GM12878 (cell line): ENCODE results near the gene SUGP2. TPM values are rescaled to one million over a fixed set of nuclear protein-coding genes. Genes with fewer than 3 reads are reported as not detected.

Source experiments
- ATAC-seq: fragments of 200-7000 bp; cut with Tn5 transposase; 3 replicates; pipeline ENCODE4 v1.9.1; 2020; ENCODE audit warnings: mild to moderate bottlenecking, moderate library complexity
- BruUV-seq: library from RNA; stranded (reverse); fragments of 400-500 nt; replicated peaks from 2 replicates; lab custom pipeline; 2021; lab: Mats Ljungman, UMichigan
- CTCF ChIA-PET: fragments of 300-600 bp; sonication (Branson Sonifier 250); formaldehyde crosslinking; extraction: SDS; loops from one replicate; lab custom pipeline; 2021; ENCODE audit warnings: inconsistent platforms; lab: Yijun Ruan, JAX
- POLR2A ChIA-PET: fragments of 350-600 bp; formaldehyde crosslinking; extraction: SDS; loops from one replicate; lab custom pipeline; 2021; ENCODE audit warnings: inconsistent platforms; lab: Charles Lee
- RAD21 ChIA-PET: fragments of 300-600 bp; sonication (Branson Sonifier 250); formaldehyde crosslinking; loops from one replicate; lab custom pipeline; 2023; ENCODE audit warnings: antibody characterized with exemption; ENCODE audit not compliant: unreplicated experiment; lab: Charles Lee
- SMC1A ChIA-PET: fragments of 300-600 bp; sonication (Branson Sonifier 250); formaldehyde crosslinking; loops from one replicate; lab custom pipeline; 2023; ENCODE audit not compliant: unreplicated experiment, uncharacterized antibody; lab: Charles Lee
- DNase-seq: peaks from one replicate; pipeline ENCODE4 v3.0.0-alpha.2; 2011; ENCODE audit warnings: low read depth, low spot score
- FAIRE-seq: peaks from 3 replicates; lab custom pipeline; 2011; peaks lifted over from hg19 to GRCh38; lab: Jason Lieb, UNC
- H2AFZ ChIP-seq: 2 replicates; pipeline ENCODE4 v1.6.0; 2011; ENCODE audit warnings: low read depth, low read length, control low read depth; ENCODE audit not compliant: control insufficient read depth
- H3K27ac ChIP-seq: 2 replicates; pipeline ENCODE4 v1.5.1; 2011; ENCODE audit warnings: control low read depth; ENCODE audit not compliant: control insufficient read depth, insufficient read depth
- H3K27me3 ChIP-seq, 2 experiments: replicated peaks in 1 of 2; 2 replicates each; pipeline versions ENCODE4 v1.6.0 to v1.6.1; 2011; ENCODE audit warnings: low read length in 1 of 2; ENCODE audit not compliant: control insufficient read depth in 2 of 2, insufficient read depth in 2 of 2
- H3K36me3 ChIP-seq, 2 experiments: 2 replicates each; pipeline ENCODE4 v1.5.1; 2011; ENCODE audit warnings: low read length in 1 of 2; ENCODE audit not compliant: control insufficient read depth in 2 of 2, insufficient read depth in 2 of 2
- H3K4me1 ChIP-seq: 2 replicates; pipeline ENCODE4 v1.6.1; 2011; ENCODE audit warnings: mild to moderate bottlenecking, low read length, moderate library complexity, mixed read lengths; ENCODE audit not compliant: control insufficient read depth, insufficient read depth
- H3K4me2 ChIP-seq: 2 replicates; pipeline ENCODE4 v1.6.0; 2011; ENCODE audit warnings: control low read depth; ENCODE audit not compliant: control insufficient read depth, insufficient read depth
- H3K4me3 ChIP-seq: fragments of 200-600 bp; sonication (generic); 2 replicates; pipeline ENCODE4 v1.5.1; 2016
- H3K79me2 ChIP-seq: 2 replicates; pipeline ENCODE4 v1.6.0; 2011; ENCODE audit warnings: low read length; ENCODE audit not compliant: control insufficient read depth, insufficient read depth
- H3K9ac ChIP-seq: 2 replicates; pipeline ENCODE4 v1.8.0; 2011; ENCODE audit warnings: low read length, control low read depth, mixed read lengths; ENCODE audit not compliant: control insufficient read depth, insufficient read depth
- H3K9me3 ChIP-seq: replicated peaks from 3 replicates; pipeline ENCODE4 v1.5.1; 2011; ENCODE audit warnings: mild to moderate bottlenecking, low read length; ENCODE audit not compliant: control insufficient read depth, insufficient read depth
- H4K20me1 ChIP-seq: 2 replicates; pipeline ENCODE4 v1.6.0; 2011; ENCODE audit not compliant: control insufficient read depth, insufficient read depth
- CBX3 ChIP-seq: fragments of 200-600 bp; sonication (generic); IDR thresholded peaks from 2 replicates; pipeline ENCODE4 v1.6.1; 2016; ENCODE audit warnings: low read depth, borderline replicate concordance
- HDGF ChIP-seq: fragments of 450-650 bp; IDR thresholded peaks from 2 replicates; pipeline ENCODE4 v1.6.1; 2016; ENCODE audit warnings: antibody characterized with exemption
- MTA2 ChIP-seq: fragments of 450-650 bp; IDR thresholded peaks from 2 replicates; pipeline ENCODE4 v1.6.1; 2016; ENCODE audit warnings: low read depth, mild to moderate bottlenecking, moderate library complexity
- MXI1 ChIP-seq: fragments of 150-350 bp; IDR thresholded peaks from 2 replicates; pipeline ENCODE4 v1.6.1; 2011; ENCODE audit warnings: low read depth, mild to moderate bottlenecking, inconsistent platforms, low read length, improper control_type of control experiment
- NFXL1 ChIP-seq: fragments of 450-650 bp; IDR thresholded peaks from 2 replicates; pipeline ENCODE4 v1.6.1; 2017; ENCODE audit warnings: antibody characterized with exemption, mild to moderate bottlenecking, borderline replicate concordance
- NR2C1 ChIP-seq: fragments of 450-650 bp; IDR thresholded peaks from 2 replicates; pipeline ENCODE4 v1.6.1; 2017; ENCODE audit warnings: antibody characterized with exemption, mild to moderate bottlenecking, moderate library complexity
- POLR2A ChIP-seq: IDR thresholded peaks from 2 replicates; pipeline ENCODE4 v1.6.1; 2011; ENCODE audit warnings: low read depth, mild to moderate bottlenecking, low read length
- RBBP5 ChIP-seq: fragments of 200-600 bp; sonication (generic); conservative IDR thresholded peaks from 2 replicates; pipeline ENCODE4 v1.6.1; 2016
- STAT1 ChIP-seq: fragments of 450-650 bp; conservative IDR thresholded peaks from 2 replicates; pipeline ENCODE4 v1.6.1; 2014; ENCODE audit warnings: antibody characterized with exemption, mild to moderate bottlenecking
- ZBTB40 ChIP-seq: fragments of 450-650 bp; IDR thresholded peaks from 2 replicates; pipeline ENCODE4 v1.6.1; 2016; ENCODE audit warnings: mild to moderate bottlenecking, moderate library complexity, borderline replicate concordance
- ZNF207 ChIP-seq: fragments of 450-650 bp; IDR thresholded peaks from 2 replicates; pipeline ENCODE4 v1.6.1; 2014; ENCODE audit warnings: antibody characterized with exemption, mild to moderate bottlenecking, borderline replicate concordance
- ZNF24 ChIP-seq: fragments of 450-650 bp; IDR thresholded peaks from 2 replicates; pipeline ENCODE4 v1.6.1; 2017; ENCODE audit warnings: antibody characterized with exemption, mild to moderate bottlenecking
- ZNF274 ChIP-seq: IDR thresholded peaks from one replicate; pipeline ENCODE4 v1.8.0; 2011; ENCODE audit not compliant: insufficient read length, insufficient read depth
- WGBS: methylation state at CpG from one replicate; pipeline ENCODE4 v1.1.6; 2016; ENCODE audit warnings: low lambda C conversion rate; ENCODE audit not compliant: insufficient replicate concordance, insufficient coverage; ENCODE audit errors: missing lambda C conversion rate; 5-methylcytosine and 5-hydroxymethylcytosine counted together
- in situ Hi-C: fragments of 300-500 bp; cut with MboI; formaldehyde crosslinking; loops from 9 replicates; pipeline ENCODE4 v1.14.3; 2018; ENCODE audit warnings: mixed read lengths
- intact Hi-C: fragments of 100-400 bp; cut with micrococcal nuclease; formaldehyde crosslinking; loops from one replicate; pipeline ENCODE4 v1.14.2; 2022; ENCODE audit not compliant: unreplicated experiment
- polyA plus RNA-seq, 11 experiments: library from polyadenylated mRNA; depleted of rRNA in 4 of 11; unstranded in 6 of 11; stranded (reverse) in 5 of 11; fragments of >200 nt; fragmentation: Nextera tagmentation in 4 of 11; fragmentation: Illumina TruSeq in 1 of 11; extraction: Ambion mirVana in 4 of 11; extraction: Trizol in 1 of 11; gene quantifications; 1 replicate in 1 of 11; 2 replicates in 10 of 11; pipeline versions ENCODE4 v1.2.1 to v1.2.3, GENCODE V29; 2011 to 2016; ENCODE audit warnings: inconsistent platforms in 2 of 11, missing spikeins in 2 of 11, low read depth in 1 of 11
- total RNA-seq, 4 experiments: library from RNA; depleted of rRNA in 3 of 4; stranded (reverse); fragments of >200 nt in 3 of 4; fragmentation: Illumina TruSeq in 1 of 4; extraction: Trizol in 1 of 4; gene quantifications; 2 replicates each; pipeline versions ENCODE4 v1.2.1 to v1.2.3, GENCODE V29; 2013 to 2021
- TF ChIP-seq, protein P1 (sequence below): fragments of 450-650 bp; IDR thresholded peaks from 2 replicates; pipeline ENCODE4 v1.6.1; 2017; ENCODE audit warnings: mild to moderate bottlenecking, moderate library complexity
- TF ChIP-seq, protein P2 (sequence below): fragments of 450-650 bp; IDR thresholded peaks from 2 replicates; pipeline ENCODE4 v1.6.1; 2016; ENCODE audit warnings: mild to moderate bottlenecking

SUGP2 gene
- total and polyA plus RNA-seq, 10 of the 15 experiments (the other 5 are each of a cell fraction or from before 2014, with no cell fraction given): 15.0 to 120 (median 57.2) TPM

GRCh38 chr19:19067276-19068072, 34.2 kb upstream of the SUGP2 start:
- Histone ChIP-seq H3K4me2 (peak overlapping the region; percentile 40), H3K36me3 (peaks cover 0 to 1% of the 10 kb centered on the region in 2 experiments; a peak in 1 of 4 replicates), H3K9me3 (no peaks in the 10 kb centered on the region), H3K4me3 (peak overlapping the region; percentile 39; the same call in 1 of the 2 replicates), H2AFZ (no peak overlapping the region; the same call in 1 of the 2 replicates), H3K27me3 (no peaks in the 10 kb centered on the region), H3K9ac (0 out of 2 replicates have a peak overlapping the region, but pooled peaks have one; percentile 23), H4K20me1 (no peaks in the 10 kb centered on the region), H3K27ac (peak overlapping the region; percentile 9; the same call in 1 of the 2 replicates), H3K4me1 (peaks cover 23% of the 10 kb centered on the region), H3K79me2 (peaks cover 28% of the 10 kb centered on the region)
- POLR2A ChIA-PET: interaction anchor here (0.6 to 0.7 kb wide), 3 partner anchors 41 to 217 kb away, joined by 3 to 4 read pairs (median 3); no protein-coding TSS in a partner anchor
- DNase-seq: no peak
- no TSS peak for BruUV-seq
- no peak for ATAC-seq
- SMC1A ChIA-PET: interaction anchor here (0.8 to 1.1 kb wide), 3 partner anchors 10 to 107 kb away, joined by 3 to 4 read pairs (median 3); no protein-coding TSS in a partner anchor
- no peak for FAIRE-seq
- RAD21 ChIA-PET: interaction anchor here (0.6 to 1.0 kb wide), 2 partner anchors 107 to 124 kb away, joined by 3 to 4 read pairs; no protein-coding TSS in a partner anchor
- CTCF ChIA-PET: interaction anchor here (0.8 to 2.1 kb wide), 7 partner anchors 8 to 106 kb away, joined by 3 to 9 read pairs (median 5); no protein-coding TSS in a partner anchor
- WGBS: 13% methylated on average over 11 of the region's 11 CpGs
- in situ Hi-C loops (no loop called here), intact Hi-C loops (no loop called here)
- TF ChIP-seq STAT1: no peak
- TF ChIP-seq RBBP5: no peak
- TF ChIP-seq, protein P1, sequence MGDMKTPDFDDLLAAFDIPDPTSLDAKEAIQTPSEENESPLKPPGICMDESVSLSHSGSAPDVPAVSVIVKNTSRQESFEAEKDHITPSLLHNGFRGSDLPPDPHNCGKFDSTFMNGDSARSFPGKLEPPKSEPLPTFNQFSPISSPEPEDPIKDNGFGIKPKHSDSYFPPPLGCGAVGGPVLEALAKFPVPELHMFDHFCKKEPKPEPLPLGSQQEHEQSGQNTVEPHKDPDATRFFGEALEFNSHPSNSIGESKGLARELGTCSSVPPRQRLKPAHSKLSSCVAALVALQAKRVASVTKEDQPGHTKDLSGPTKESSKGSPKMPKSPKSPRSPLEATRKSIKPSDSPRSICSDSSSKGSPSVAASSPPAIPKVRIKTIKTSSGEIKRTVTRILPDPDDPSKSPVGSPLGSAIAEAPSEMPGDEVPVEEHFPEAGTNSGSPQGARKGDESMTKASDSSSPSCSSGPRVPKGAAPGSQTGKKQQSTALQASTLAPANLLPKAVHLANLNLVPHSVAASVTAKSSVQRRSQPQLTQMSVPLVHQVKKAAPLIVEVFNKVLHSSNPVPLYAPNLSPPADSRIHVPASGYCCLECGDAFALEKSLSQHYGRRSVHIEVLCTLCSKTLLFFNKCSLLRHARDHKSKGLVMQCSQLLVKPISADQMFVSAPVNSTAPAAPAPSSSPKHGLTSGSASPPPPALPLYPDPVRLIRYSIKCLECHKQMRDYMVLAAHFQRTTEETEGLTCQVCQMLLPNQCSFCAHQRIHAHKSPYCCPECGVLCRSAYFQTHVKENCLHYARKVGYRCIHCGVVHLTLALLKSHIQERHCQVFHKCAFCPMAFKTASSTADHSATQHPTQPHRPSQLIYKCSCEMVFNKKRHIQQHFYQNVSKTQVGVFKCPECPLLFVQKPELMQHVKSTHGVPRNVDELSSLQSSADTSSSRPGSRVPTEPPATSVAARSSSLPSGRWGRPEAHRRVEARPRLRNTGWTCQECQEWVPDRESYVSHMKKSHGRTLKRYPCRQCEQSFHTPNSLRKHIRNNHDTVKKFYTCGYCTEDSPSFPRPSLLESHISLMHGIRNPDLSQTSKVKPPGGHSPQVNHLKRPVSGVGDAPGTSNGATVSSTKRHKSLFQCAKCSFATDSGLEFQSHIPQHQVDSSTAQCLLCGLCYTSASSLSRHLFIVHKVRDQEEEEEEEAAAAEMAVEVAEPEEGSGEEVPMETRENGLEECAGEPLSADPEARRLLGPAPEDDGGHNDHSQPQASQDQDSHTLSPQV: no peak
- no peak for TF ChIP-seq NFXL1
- TF ChIP-seq ZNF207: no peak
- no peak for TF ChIP-seq ZNF274
- TF ChIP-seq MXI1: no peak
- no peak for TF ChIP-seq NR2C1
- TF ChIP-seq CBX3: no peak
- TF ChIP-seq MTA2: no peak
- no peak for TF ChIP-seq ZBTB40
- no peak for TF ChIP-seq POLR2A
- TF ChIP-seq, protein P2, sequence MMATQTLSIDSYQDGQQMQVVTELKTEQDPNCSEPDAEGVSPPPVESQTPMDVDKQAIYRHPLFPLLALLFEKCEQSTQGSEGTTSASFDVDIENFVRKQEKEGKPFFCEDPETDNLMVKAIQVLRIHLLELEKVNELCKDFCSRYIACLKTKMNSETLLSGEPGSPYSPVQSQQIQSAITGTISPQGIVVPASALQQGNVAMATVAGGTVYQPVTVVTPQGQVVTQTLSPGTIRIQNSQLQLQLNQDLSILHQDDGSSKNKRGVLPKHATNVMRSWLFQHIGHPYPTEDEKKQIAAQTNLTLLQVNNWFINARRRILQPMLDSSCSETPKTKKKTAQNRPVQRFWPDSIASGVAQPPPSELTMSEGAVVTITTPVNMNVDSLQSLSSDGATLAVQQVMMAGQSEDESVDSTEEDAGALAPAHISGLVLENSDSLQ: no peak
- TF ChIP-seq HDGF: no peak
- TF ChIP-seq ZNF24: no peak
